ENCODE data around the gene DENND1A. TPM values are rescaled to one million over a fixed set of nuclear protein-coding genes. Genes with fewer than 3 reads are reported as not detected.

Gene DENND1A
- total and polyA plus RNA-seq, 7 donors = 12.8 to 33.2 (median 19.2) TPM

DNA sequence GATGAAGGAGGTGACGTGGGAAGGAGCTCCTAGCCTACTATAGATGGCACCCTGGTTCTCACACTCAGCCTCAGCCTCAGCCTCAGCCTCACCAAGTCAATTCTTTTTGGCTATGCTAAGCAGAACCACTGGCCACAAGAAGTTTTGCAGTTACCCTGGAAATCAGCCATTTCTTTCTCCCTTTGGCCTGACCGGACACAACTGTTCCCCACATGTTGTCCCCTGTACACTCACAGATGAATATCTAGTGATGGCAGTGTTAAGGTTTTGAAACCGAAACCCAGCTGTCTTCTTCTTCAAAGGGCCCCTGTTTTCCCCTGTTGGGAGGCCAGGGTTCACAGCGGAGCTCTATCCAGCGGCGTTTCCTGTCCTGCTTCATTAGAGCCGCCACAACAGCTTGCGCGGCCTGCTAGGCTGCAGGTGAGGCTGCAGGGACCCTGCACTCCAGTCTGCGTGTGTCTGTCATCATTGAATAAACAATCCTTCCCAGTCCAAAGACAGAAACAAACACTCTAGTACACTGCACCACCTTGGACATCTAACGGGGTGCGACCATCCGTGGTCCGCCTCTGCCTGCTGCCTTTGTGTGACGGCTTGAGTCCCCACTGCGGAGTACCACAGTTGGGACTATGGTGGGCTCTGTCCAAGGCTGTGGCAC is 250.5 kb downstream of the DENND1A start:
- DNase-seq = no peak
- Histone ChIP-seq H3K36me3 (peaks cover 0 to 6% (median 0%) of the 10 kb centered on the region in 4 donors), H3K9me3 (no peaks in the 10 kb centered on the region), H3K27ac (no peak overlapping the region), H3K4me1 (peaks cover 0 to 6% (median 0%) of the 10 kb centered on the region in 4 donors), H3K4me3 (no peak overlapping the region), H3K27me3 (no peaks in the 10 kb centered on the region)
- WGBS, 2 donors = 52 to 54% methylated on average over 16 of the region's 16 CpGs
- TF ChIP-seq, protein P1, sequence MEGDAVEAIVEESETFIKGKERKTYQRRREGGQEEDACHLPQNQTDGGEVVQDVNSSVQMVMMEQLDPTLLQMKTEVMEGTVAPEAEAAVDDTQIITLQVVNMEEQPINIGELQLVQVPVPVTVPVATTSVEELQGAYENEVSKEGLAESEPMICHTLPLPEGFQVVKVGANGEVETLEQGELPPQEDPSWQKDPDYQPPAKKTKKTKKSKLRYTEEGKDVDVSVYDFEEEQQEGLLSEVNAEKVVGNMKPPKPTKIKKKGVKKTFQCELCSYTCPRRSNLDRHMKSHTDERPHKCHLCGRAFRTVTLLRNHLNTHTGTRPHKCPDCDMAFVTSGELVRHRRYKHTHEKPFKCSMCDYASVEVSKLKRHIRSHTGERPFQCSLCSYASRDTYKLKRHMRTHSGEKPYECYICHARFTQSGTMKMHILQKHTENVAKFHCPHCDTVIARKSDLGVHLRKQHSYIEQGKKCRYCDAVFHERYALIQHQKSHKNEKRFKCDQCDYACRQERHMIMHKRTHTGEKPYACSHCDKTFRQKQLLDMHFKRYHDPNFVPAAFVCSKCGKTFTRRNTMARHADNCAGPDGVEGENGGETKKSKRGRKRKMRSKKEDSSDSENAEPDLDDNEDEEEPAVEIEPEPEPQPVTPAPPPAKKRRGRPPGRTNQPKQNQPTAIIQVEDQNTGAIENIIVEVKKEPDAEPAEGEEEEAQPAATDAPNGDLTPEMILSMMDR (IDR thresholded peaks at IDR 0.05) = no peak
- intact Hi-C loops (cut with DNase I) = no loop called here

DNA sequence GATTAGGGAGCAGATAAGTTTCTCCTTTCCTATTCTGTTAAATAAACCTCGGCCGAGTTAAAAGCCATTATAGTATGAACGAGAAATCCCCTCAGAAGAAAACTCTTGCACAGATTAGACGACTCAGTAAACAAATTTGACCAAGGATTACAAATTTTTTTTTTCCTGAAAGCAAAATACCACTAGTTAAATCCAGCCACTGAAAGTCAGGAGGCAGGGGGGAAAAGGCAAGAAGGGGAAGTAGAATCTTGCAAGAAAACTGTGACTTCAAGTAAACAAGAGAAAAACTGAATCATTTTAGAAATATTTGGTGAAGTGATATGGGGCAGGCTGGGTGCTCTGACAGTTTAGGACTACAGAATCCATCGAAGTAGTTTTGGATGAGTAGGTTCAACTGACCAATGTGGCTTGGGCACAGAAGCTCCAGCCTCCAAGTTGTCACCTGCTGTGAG is 251.0 kb downstream of the DENND1A start:
- H3K4me3 ChIP-seq = no peak overlapping the region
- H3K9me3 ChIP-seq = no peaks in the 10 kb centered on the region
- peaks cover 0 to 6% (median 0%) of the 10 kb centered on the region in 4 donors for H3K36me3 ChIP-seq
- no peak for TF ChIP-seq EP300 (IDR thresholded peaks at IDR 0.05)
- no peak for TF ChIP-seq POLR2AphosphoS5 (IDR thresholded peaks at IDR 0.05)
- TF ChIP-seq, protein P1 (IDR thresholded peaks at IDR 0.05) = no peak
- no peak for TF ChIP-seq POLR2A (IDR thresholded peaks at IDR 0.05)
- H3K4me1 ChIP-seq = peaks cover 0 to 6% (median 0%) of the 10 kb centered on the region in 4 donors
- no peak overlapping the region for H3K27ac ChIP-seq
- DNase-seq = no peak
- 13 to 49% methylated on average over 5 of the region's 5 CpGs for WGBS, 2 donors
- intact Hi-C loops (cut with DNase I) = no loop called here
- H3K27me3 ChIP-seq = no peaks in the 10 kb centered on the region

DNA sequence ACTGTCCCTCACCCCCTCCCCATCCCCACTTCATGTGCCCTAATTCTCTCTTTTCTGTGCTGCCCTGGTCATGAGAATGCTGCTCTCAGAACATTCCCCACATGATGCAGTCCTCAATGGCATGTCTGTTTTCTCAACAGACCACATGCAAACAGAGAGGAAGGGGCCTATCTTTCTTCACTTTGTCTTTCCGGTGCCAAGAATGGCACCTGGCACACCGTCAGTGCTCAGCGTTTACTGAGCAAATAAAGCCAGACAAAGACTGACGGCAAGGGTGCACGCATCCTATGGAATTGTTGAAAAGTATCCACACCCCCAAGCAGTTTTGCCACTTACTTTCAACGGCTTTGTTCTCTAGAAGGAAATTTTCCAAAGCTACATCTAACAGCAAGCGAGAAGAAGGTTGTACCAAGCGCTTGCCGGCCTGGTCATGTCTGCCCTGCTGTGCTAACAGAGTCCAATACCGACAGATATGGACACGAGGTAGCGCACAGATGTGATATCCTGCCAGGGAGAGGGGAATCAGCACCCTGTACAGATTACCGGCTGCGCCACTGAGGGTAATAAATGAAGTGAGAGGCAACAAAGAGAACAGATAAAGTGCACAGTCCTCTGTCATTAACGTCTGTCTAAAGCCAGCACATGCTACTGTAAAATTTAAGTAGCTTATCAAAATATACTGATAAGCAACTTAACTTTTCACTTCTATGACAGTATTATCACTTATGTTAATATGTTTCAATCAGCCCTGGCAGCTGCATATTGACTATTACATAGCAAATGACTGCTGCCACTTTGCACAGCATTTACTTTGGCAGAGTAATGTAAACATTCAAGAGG is 251.7 kb downstream of the DENND1A start:
- intact Hi-C loops (cut with DNase I) = no loop called here
- Histone ChIP-seq H3K9me3 (no peaks in the 10 kb centered on the region), H3K36me3 (peaks cover 0 to 6% (median 0%) of the 10 kb centered on the region in 4 donors), H3K4me1 (peaks cover 0 to 6% (median 0%) of the 10 kb centered on the region in 4 donors), H3K27me3 (no peaks in the 10 kb centered on the region), H3K4me3 (no peak overlapping the region), H3K27ac (no peak overlapping the region)
- TF ChIP-seq, protein P1 (IDR thresholded peaks at IDR 0.05) = no peak
- TF ChIP-seq EP300 (IDR thresholded peaks at IDR 0.05) (no peak), POLR2AphosphoS5 (IDR thresholded peaks at IDR 0.05) (no peak), POLR2A (IDR thresholded peaks at IDR 0.05) (no peak)
- WGBS, 2 donors = 17 to 67% methylated on average over 15 of the region's 15 CpGs
- no peak for DNase-seq

DNA sequence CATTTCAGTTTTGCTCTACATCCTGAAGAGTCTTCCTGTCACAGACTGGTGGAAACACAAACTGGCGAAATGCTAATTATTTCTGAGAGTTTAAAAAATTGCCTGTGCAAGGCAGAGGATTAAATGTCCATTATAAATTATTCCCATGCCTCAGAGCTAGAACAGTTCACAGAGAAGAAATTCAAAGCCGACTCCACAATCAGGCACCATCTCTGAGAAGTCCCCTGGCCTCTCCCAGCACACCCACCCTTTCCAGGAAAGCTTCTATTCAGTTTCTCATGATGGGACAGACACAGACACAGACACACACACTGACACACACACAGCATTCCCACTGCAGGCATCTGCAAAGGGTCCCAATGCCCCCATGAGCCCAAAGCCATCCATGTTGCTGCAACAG is 253.1 kb downstream of the DENND1A start:
- Histone ChIP-seq H3K27ac (no peak overlapping the region), H3K4me1 (peaks cover 0 to 6% (median 0%) of the 10 kb centered on the region in 4 donors), H3K4me3 (no peak overlapping the region), H3K9me3 (peaks cover 0 to 4% (median 1%) of the 10 kb centered on the region in 4 donors), H3K36me3 (peaks cover 0 to 6% (median 0%) of the 10 kb centered on the region in 4 donors), H3K27me3 (no peaks in the 10 kb centered on the region)
- TF ChIP-seq, protein P1 (IDR thresholded peaks at IDR 0.05) = no peak
- TF ChIP-seq POLR2AphosphoS5 (IDR thresholded peaks at IDR 0.05) (no peak), EP300 (IDR thresholded peaks at IDR 0.05) (no peak), POLR2A (IDR thresholded peaks at IDR 0.05) (no peak)
- intact Hi-C loops (cut with DNase I) = no loop called here
- WGBS, 2 donors = 93 to 99% methylated on average over 2 of the region's 2 CpGs
- DNase-seq = no peak
